Neural cell (in vitro differentiated cells): ENCODE results near the gene TMEM19. TPM values are rescaled to one million over a fixed set of nuclear protein-coding genes. Genes with fewer than 3 reads are reported as not detected.

Experiments used
- H2AFZ ChIP-seq: fragments of 200-600, 300-800 bp; sonication (generic), shearing (Covaris generic); 2 replicates; pipeline ENCODE4 v1.6.0; 2014; ENCODE audit warnings: low read depth, mild to moderate bottlenecking, antibody characterized with exemption, low read length, moderate library complexity
- H3F3A ChIP-seq: fragments of 200-600 bp; shearing (Covaris generic); 2 replicates; pipeline ENCODE4 v1.6.1; 2016; ENCODE audit warnings: mild to moderate bottlenecking, moderate library complexity, mixed read lengths, antibody characterized with exemption, low read length; ENCODE audit not compliant: insufficient read depth, poor library complexity, severe bottlenecking
- H3K27ac ChIP-seq: fragments of 200-600, 300-800 bp; sonication (generic), shearing (Covaris generic); 2 replicates; pipeline ENCODE4 v1.5.1; 2014; ENCODE audit warnings: mild to moderate bottlenecking, low read length, moderate library complexity
- H3K27me3 ChIP-seq: fragments of 300-800, 200-600 bp; sonication (generic), shearing (Covaris generic); 2 replicates; pipeline ENCODE4 v1.6.0; 2014; ENCODE audit warnings: mild to moderate bottlenecking, low read depth, low read length, moderate library complexity; ENCODE audit not compliant: insufficient read depth
- H3K36me3 ChIP-seq: fragments of 300-800, 200-600 bp; sonication (generic), shearing (Covaris generic); 2 replicates; pipeline ENCODE4 v1.5.1; 2014; ENCODE audit warnings: mild to moderate bottlenecking, antibody characterized with exemption, low read length, moderate library complexity; ENCODE audit not compliant: insufficient read depth
- H3K4me2 ChIP-seq: fragments of 300-800, 200-600 bp; sonication (generic), shearing (Covaris generic); 2 replicates; pipeline ENCODE4 v1.6.0; 2014; ENCODE audit warnings: mild to moderate bottlenecking, low read length
- H3K4me3 ChIP-seq: fragments of 300-800, 200-600 bp; sonication (generic), shearing (Covaris generic); 2 replicates; pipeline ENCODE4 v1.5.1; 2014; ENCODE audit warnings: mild to moderate bottlenecking, low read length, moderate library complexity
- H3K79me2 ChIP-seq: fragments of 200-600 bp; shearing (Covaris generic); replicated peaks from 2 replicates; pipeline ENCODE4 v1.6.0; 2014; ENCODE audit warnings: mild to moderate bottlenecking, low read length, moderate library complexity; ENCODE audit not compliant: insufficient read depth
- H3K9ac ChIP-seq: fragments of 300-800, 200-600 bp; sonication (generic), shearing (Covaris generic); 2 replicates; pipeline ENCODE4 v1.6.1; 2016; ENCODE audit warnings: mild to moderate bottlenecking, low read length, mixed read lengths
- H3K9me2 ChIP-seq: fragments of 200-600 bp; shearing (Covaris generic); 2 replicates; pipeline ENCODE4 v1.6.1; 2016; ENCODE audit warnings: mild to moderate bottlenecking, low read length, mixed read lengths; ENCODE audit not compliant: insufficient read depth
- H3K9me3 ChIP-seq: fragments of 200-600, 300-800 bp; sonication (generic), shearing (Covaris generic); 2 replicates; pipeline ENCODE4 v1.6.1; 2016; ENCODE audit warnings: mild to moderate bottlenecking, mixed run types, low read length, moderate library complexity, mixed read lengths
- H4K20me1 ChIP-seq: fragments of 200-600 bp; shearing (Covaris generic); 2 replicates; pipeline ENCODE4 v1.6.1; 2016; ENCODE audit warnings: mild to moderate bottlenecking, mixed run types; ENCODE audit not compliant: insufficient read depth
- CTCF ChIP-seq: fragments of 450-650 bp; IDR thresholded peaks from 2 replicates; pipeline ENCODE4 v1.5.1; 2014; ENCODE audit warnings: antibody characterized with exemption, mild to moderate bottlenecking, moderate library complexity; ENCODE audit not compliant: poor library complexity, severe bottlenecking
- EP300 ChIP-seq: fragments of 450-650 bp; conservative IDR thresholded peaks from 2 replicates; pipeline ENCODE4 v1.6.1; 2014; ENCODE audit warnings: antibody characterized with exemption, mild to moderate bottlenecking, moderate library complexity; ENCODE audit not compliant: poor library complexity, severe bottlenecking
- EZH2 ChIP-seq: fragments of 200-600, 300-800 bp; shearing (Covaris generic), sonication (generic); IDR thresholded peaks from 2 replicates; pipeline ENCODE4 v1.6.1; 2014; ENCODE audit warnings: antibody characterized with exemption, low read length, borderline replicate concordance, mild to moderate bottlenecking; ENCODE audit not compliant: insufficient read depth, poor library complexity, severe bottlenecking
- MXI1 ChIP-seq: fragments of 450-650 bp; conservative IDR thresholded peaks from 2 replicates; pipeline ENCODE4 v1.6.1; 2014; ENCODE audit warnings: antibody characterized with exemption, mild to moderate bottlenecking; ENCODE audit not compliant: poor library complexity, severe bottlenecking
- POLR2AphosphoS5 ChIP-seq: IDR thresholded peaks from 2 replicates; pipeline ENCODE4 v1.6.1; 2012
- RAD21 ChIP-seq: fragments of 450-650 bp; conservative IDR thresholded peaks from 2 replicates; pipeline ENCODE4 v1.6.1; 2014; ENCODE audit warnings: antibody characterized with exemption, mild to moderate bottlenecking, moderate library complexity
- SMC3 ChIP-seq: fragments of 450-650 bp; conservative IDR thresholded peaks from 2 replicates; pipeline ENCODE4 v1.6.1; 2014; ENCODE audit warnings: antibody characterized with exemption, mild to moderate bottlenecking, moderate library complexity; ENCODE audit not compliant: poor library complexity
- TAF1 ChIP-seq: IDR thresholded peaks from 2 replicates; pipeline ENCODE4 v1.6.1; 2012; ENCODE audit warnings: low read depth
- polyA minus RNA-seq: library from RNA; depleted of rRNA, polyadenylated mRNA; stranded (reverse); fragments of >200 nt; gene quantifications from 2 replicates; pipeline ENCODE4 v1.2.3, GENCODE V29; 2014
- polyA plus RNA-seq: library from polyadenylated mRNA; depleted of rRNA; stranded (reverse); fragments of >200 nt; gene quantifications from 2 replicates; pipeline ENCODE4 v1.2.3, GENCODE V29; 2014
- TF ChIP-seq, protein P1 (sequence below): IDR thresholded peaks from 2 replicates; pipeline ENCODE4 v1.6.1; 2012; ENCODE audit warnings: borderline replicate concordance

TMEM19 gene
- polyA plus RNA-seq = 18.4 and 24.2 TPM in 2 replicates
- polyA minus RNA-seq = 46.9 and 48.9 TPM in 2 replicates

GRCh38 chr12:71685914-71686657, at the start of gene TMEM19:
Gene TMEM19, plus strand, starts transcription at chr12:71686082. Its CDS starts 599 bp downstream, at chr12:71686681.
- peaks cover 9% of the 10 kb centered on the region for H3K79me2 ChIP-seq
- H4K20me1 ChIP-seq = no peaks in the 10 kb centered on the region
- H2AFZ ChIP-seq = peak within 1 kb of the TSS; percentile 94
- no peaks in the 10 kb centered on the region for H3F3A ChIP-seq
- peak within 1 kb of the TSS; percentile 90 for H3K4me3 ChIP-seq
- TF ChIP-seq RAD21 (peak; percentile 37), TAF1 (no peak), EP300 (peak; percentile 28), EZH2 (no peak), SMC3 (peak; percentile 40), POLR2AphosphoS5 (peak; percentile 82), CTCF (peak; percentile 63), MXI1 (peak; percentile 80)
- TF ChIP-seq, protein P1, sequence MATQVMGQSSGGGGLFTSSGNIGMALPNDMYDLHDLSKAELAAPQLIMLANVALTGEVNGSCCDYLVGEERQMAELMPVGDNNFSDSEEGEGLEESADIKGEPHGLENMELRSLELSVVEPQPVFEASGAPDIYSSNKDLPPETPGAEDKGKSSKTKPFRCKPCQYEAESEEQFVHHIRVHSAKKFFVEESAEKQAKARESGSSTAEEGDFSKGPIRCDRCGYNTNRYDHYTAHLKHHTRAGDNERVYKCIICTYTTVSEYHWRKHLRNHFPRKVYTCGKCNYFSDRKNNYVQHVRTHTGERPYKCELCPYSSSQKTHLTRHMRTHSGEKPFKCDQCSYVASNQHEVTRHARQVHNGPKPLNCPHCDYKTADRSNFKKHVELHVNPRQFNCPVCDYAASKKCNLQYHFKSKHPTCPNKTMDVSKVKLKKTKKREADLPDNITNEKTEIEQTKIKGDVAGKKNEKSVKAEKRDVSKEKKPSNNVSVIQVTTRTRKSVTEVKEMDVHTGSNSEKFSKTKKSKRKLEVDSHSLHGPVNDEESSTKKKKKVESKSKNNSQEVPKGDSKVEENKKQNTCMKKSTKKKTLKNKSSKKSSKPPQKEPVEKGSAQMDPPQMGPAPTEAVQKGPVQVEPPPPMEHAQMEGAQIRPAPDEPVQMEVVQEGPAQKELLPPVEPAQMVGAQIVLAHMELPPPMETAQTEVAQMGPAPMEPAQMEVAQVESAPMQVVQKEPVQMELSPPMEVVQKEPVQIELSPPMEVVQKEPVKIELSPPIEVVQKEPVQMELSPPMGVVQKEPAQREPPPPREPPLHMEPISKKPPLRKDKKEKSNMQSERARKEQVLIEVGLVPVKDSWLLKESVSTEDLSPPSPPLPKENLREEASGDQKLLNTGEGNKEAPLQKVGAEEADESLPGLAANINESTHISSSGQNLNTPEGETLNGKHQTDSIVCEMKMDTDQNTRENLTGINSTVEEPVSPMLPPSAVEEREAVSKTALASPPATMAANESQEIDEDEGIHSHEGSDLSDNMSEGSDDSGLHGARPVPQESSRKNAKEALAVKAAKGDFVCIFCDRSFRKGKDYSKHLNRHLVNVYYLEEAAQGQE = no peak
- no peaks in the 10 kb centered on the region for H3K36me3 ChIP-seq
- no peaks in the 10 kb centered on the region for H3K9me2 ChIP-seq
- peak within 1 kb of the TSS; percentile 83 for H3K9ac ChIP-seq
- peak within 1 kb of the TSS; percentile 89 for H3K27ac ChIP-seq
- H3K27me3 ChIP-seq = no peaks in the 10 kb centered on the region
- H3K4me2 ChIP-seq = peak within 1 kb of the TSS; percentile 90
- H3K9me3 ChIP-seq = no peaks in the 10 kb centered on the region

DNA sequence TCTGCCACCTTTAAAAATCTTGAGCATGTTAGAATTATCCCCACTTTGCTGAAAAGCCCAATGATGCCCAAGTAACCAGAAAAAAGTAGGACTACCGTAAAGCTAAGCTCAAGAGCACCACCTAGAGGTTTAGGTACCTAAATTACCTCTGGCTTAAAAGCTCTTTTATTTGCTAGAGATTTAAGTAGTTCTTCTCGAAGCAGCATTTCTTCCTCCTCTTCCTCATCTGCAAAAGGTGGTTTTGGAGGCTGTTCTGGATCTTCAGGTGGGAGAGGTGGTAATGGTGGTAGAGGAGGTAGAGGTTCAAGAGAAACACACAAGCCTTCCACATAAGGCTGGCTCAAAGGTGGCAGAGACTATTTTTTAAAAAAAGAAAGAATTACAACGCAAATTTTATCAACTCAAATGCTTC, 49.2 kb upstream of the TMEM19 start:
- H3K79me2 ChIP-seq = no peaks in the 10 kb centered on the region
- no peaks in the 10 kb centered on the region for H3F3A ChIP-seq
- H2AFZ ChIP-seq = no peak overlapping the region
- no peaks in the 10 kb centered on the region for H4K20me1 ChIP-seq
- H3K9me2 ChIP-seq = no peaks in the 10 kb centered on the region
- TF ChIP-seq CTCF (peak; percentile 78), RAD21 (peak; percentile 80), EZH2 (no peak), SMC3 (peak; percentile 76), POLR2AphosphoS5 (no peak)
- no peak overlapping the region for H3K4me3 ChIP-seq
- no peak overlapping the region for H3K27ac ChIP-seq
- peaks cover 14% of the 10 kb centered on the region for H3K36me3 ChIP-seq
- H3K9me3 ChIP-seq = no peaks in the 10 kb centered on the region
- H3K4me2 ChIP-seq = no peak overlapping the region
- no peak overlapping the region for H3K9ac ChIP-seq
- H3K27me3 ChIP-seq = no peaks in the 10 kb centered on the region
